SK-N-SH treated with all-trans-retinoic acid at 6 μM for 48 hours (cell line): ENCODE results near the gene CASP6.
"Not testable (repeated sequence)": the region's sequence is repeated elsewhere in the genome, so short reads cannot be mapped to it uniquely, and the experiment has no call there.

Experiments
- ATAC-seq: fragments of 200-7000 bp; cut with Tn5 transposase; 3 replicates; pipeline ENCODE4 v1.9.1; 2020; ENCODE audit warnings: mild to moderate bottlenecking, moderate library complexity
- ARNTL ChIP-seq: fragments of 450-650 bp; formaldehyde crosslinking; IDR thresholded peaks from 2 replicates; pipeline ENCODE4 v1.5.0; 2020; ENCODE audit warnings: low read depth, mild to moderate bottlenecking, moderate library complexity, borderline replicate concordance
- BACH2 ChIP-seq: fragments of 250-450 bp; sonication (Bioruptor Pico); IDR thresholded peaks from 2 replicates; pipeline ENCODE4 v1.9.0; 2021; ENCODE audit warnings: mild to moderate bottlenecking, borderline replicate concordance
- CREB5 ChIP-seq: fragments of 250-450 bp; sonication (Bioruptor Pico); IDR thresholded peaks from 2 replicates; pipeline ENCODE4 v1.5.1; 2020; ENCODE audit warnings: low read depth, mild to moderate bottlenecking, moderate library complexity
- CSDC2 ChIP-seq: fragments of 250-450 bp; sonication (Bioruptor Pico); IDR thresholded peaks from 2 replicates; pipeline ENCODE4 v1.5.0; 2020; ENCODE audit warnings: mild to moderate bottlenecking, moderate library complexity
- CSRNP3 ChIP-seq: fragments of 250-450 bp; sonication (Bioruptor Pico); IDR thresholded peaks from 2 replicates; pipeline ENCODE4 v1.5.1; 2021; ENCODE audit warnings: mild to moderate bottlenecking, moderate library complexity
- ESRRG ChIP-seq: fragments of 250-450 bp; sonication (Bioruptor Pico); IDR thresholded peaks from 2 replicates; pipeline ENCODE4 v1.6.1; 2021; ENCODE audit warnings: mild to moderate bottlenecking
- GLIS3 ChIP-seq: fragments of 250-450 bp; sonication (Bioruptor Pico); IDR thresholded peaks from 2 replicates; pipeline ENCODE4 v1.5.0; 2020; ENCODE audit warnings: mild to moderate bottlenecking, moderate library complexity
- ISL1 ChIP-seq: fragments of 250-450 bp; sonication (Bioruptor Pico); IDR thresholded peaks from 2 replicates; pipeline ENCODE4 v2.1.2; 2022; ENCODE audit warnings: mild to moderate bottlenecking, moderate library complexity
- OSR1 ChIP-seq: fragments of 250-450 bp; sonication (Bioruptor Pico); IDR thresholded peaks from 2 replicates; pipeline ENCODE4 v1.8.0; 2022; ENCODE audit warnings: moderate library complexity, mild to moderate bottlenecking, inconsistent platforms
- PATZ1 ChIP-seq: fragments of 250-450 bp; sonication (Bioruptor Pico); IDR thresholded peaks from 2 replicates; pipeline ENCODE4 v1.8.0; 2020; ENCODE audit warnings: mild to moderate bottlenecking, moderate library complexity, borderline replicate concordance
- POU6F1 ChIP-seq: fragments of 250-450 bp; sonication (Bioruptor Pico); IDR thresholded peaks from 2 replicates; pipeline ENCODE4 v1.8.0; 2021; ENCODE audit warnings: low read depth, mild to moderate bottlenecking, moderate library complexity, borderline replicate concordance
- PPARA ChIP-seq: fragments of 250-450 bp; sonication (Bioruptor Pico); IDR thresholded peaks from 2 replicates; pipeline ENCODE4 v1.5.0; 2020; ENCODE audit warnings: mild to moderate bottlenecking, borderline replicate concordance
- RARB ChIP-seq: fragments of 250-450 bp; sonication (Bioruptor Pico); IDR thresholded peaks from 2 replicates; pipeline ENCODE4 v1.8.0; 2021; ENCODE audit warnings: mild to moderate bottlenecking, moderate library complexity
- SNAI2 ChIP-seq: fragments of 250-450 bp; sonication (Bioruptor Pico); IDR thresholded peaks from 2 replicates; pipeline ENCODE4 v1.5.0; 2020; ENCODE audit warnings: mild to moderate bottlenecking, moderate library complexity
- TCF4 ChIP-seq: fragments of 250-450 bp; sonication (Bioruptor Pico); IDR thresholded peaks from 2 replicates; pipeline ENCODE4 v1.8.0; 2021; ENCODE audit warnings: mild to moderate bottlenecking, moderate library complexity, borderline replicate concordance
- TOX ChIP-seq: fragments of 250-450 bp; sonication (Bioruptor Pico); IDR thresholded peaks from 2 replicates; pipeline ENCODE4 v1.8.0; 2021; ENCODE audit warnings: mild to moderate bottlenecking, moderate library complexity, borderline replicate concordance
- ZC3H10 ChIP-seq: fragments of 250-450 bp; sonication (Bioruptor Pico); IDR thresholded peaks from 2 replicates; pipeline ENCODE4 v1.5.1; 2021; ENCODE audit warnings: mild to moderate bottlenecking, moderate library complexity
- ZFP30 ChIP-seq: fragments of 450-650 bp; formaldehyde crosslinking; IDR thresholded peaks from 2 replicates; pipeline ENCODE4 v1.5.0; 2022; ENCODE audit warnings: mild to moderate bottlenecking, moderate library complexity
- ZNF8 ChIP-seq: fragments of 450-650 bp; formaldehyde crosslinking; IDR thresholded peaks from 2 replicates; pipeline ENCODE4 v1.5.0; 2020; ENCODE audit warnings: mild to moderate bottlenecking, moderate library complexity

Gene CASP6

GRCh38 chr4:109684727-109685126, 18.5 kb downstream of the CASP6 start:
- no peak for TF ChIP-seq SNAI2
- no peak for TF ChIP-seq POU6F1
- TF ChIP-seq ISL1 (CRISPR knock-in tag): no peak
- TF ChIP-seq CREB5: no peak
- TF ChIP-seq CSDC2: no peak
- TF ChIP-seq PPARA (CRISPR knock-in tag): no peak
- TF ChIP-seq OSR1 (CRISPR knock-in tag): no peak
- no peak for TF ChIP-seq RARB (CRISPR knock-in tag)
- TF ChIP-seq TCF4 (CRISPR knock-in tag): no peak
- TF ChIP-seq BACH2 (CRISPR knock-in tag): no peak
- no peak for TF ChIP-seq ESRRG (CRISPR knock-in tag)
- no peak for TF ChIP-seq ZC3H10
- no peak for TF ChIP-seq GLIS3
- TF ChIP-seq TOX (CRISPR knock-in tag): no peak
- TF ChIP-seq ARNTL (CRISPR knock-in tag): no peak
- TF ChIP-seq ZFP30: no peak
- TF ChIP-seq PATZ1 (CRISPR knock-in tag): no peak
- ATAC-seq: no peak

- TF ChIP-seq PPARA (CRISPR knock-in tag): no peak
- TF ChIP-seq OSR1 (CRISPR knock-in tag): no peak
- no peak for TF ChIP-seq ZC3H10
- TF ChIP-seq, all 23 proteins: peak for 0
- no peak for ATAC-seq
Measured at GRCh38 chr4:109683621-109684253, 19.5 kb downstream of the CASP6 start.

- TF ChIP-seq ZC3H10 (no peak), CREB5 (no peak), CSRNP3 (CRISPR knock-in tag) (no peak), ISL1 (CRISPR knock-in tag) (no peak), TOX (CRISPR knock-in tag) (no peak), GLIS3 (no peak), RARB (CRISPR knock-in tag) (no peak), ARNTL (CRISPR knock-in tag) (no peak), TCF4 (CRISPR knock-in tag) (no peak), PPARA (CRISPR knock-in tag) (no peak), OSR1 (CRISPR knock-in tag) (no peak), SNAI2 (no peak), ZNF8 (CRISPR knock-in tag) (no peak)
- TF ChIP-seq, all 23 proteins: peak for 0
Measured at GRCh38 chr4:109682875-109683274, 20.4 kb downstream of the CASP6 start.

GRCh38 chr4:109678925-109679324, 24.3 kb downstream of the CASP6 start:
- not testable (repeated sequence) for ATAC-seq

More at GRCh38 chr4:109682875-109683274, 20.4 kb downstream of the CASP6 start:
- ATAC-seq: no peak

GRCh38 chr4:109678472-109678871, 24.8 kb downstream of the CASP6 start:
- not testable (repeated sequence) for ATAC-seq
